ENCODE results near the gene PITPNC1. TPM values are rescaled to one million over a fixed set of nuclear protein-coding genes. Genes with fewer than 3 reads are reported as not detected.

PITPNC1 gene
- polyA plus RNA-seq, 1 experiment, result 9.1 TPM

DNA sequence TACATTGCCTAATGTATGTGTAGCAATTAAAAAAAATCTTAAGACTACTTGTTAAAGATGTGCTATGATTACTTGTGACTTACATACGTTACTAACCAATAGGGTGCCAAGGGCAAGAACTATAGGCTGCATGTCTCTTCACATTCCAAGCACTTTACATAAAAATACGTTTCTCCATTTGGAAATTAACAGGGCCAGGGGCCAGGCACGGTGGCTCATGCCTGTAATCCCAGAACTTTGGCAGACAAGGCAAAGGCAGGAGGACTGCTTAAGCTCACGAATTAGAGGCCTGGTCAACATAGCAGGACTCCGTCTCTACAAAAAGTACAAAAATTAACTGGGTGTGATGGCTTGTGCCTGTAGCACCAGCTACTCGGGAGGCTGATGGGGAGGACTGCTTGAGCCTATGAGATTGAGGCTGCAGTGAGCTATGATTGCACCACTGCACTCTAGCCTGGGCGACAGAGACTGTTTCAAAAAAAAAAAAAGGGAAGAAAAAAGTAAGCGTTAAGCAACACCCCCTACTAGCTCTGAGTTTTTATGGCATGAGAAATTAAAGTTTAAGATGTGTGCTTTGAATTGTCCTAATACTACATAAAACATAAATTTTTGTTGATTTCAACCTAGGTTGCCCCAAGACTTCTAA lies 23.0 kb upstream of the PITPNC1 start:
- Histone ChIP-seq H3K9me3 (ENCODE audit: control insufficient read depth, insufficient read depth, low read length) (no peaks in the 10 kb centered on the region), H3K27ac (ENCODE audit: low read depth, low read length) (no peak overlapping the region), H3K4me3 (ENCODE audit: low read depth, low read length) (no peak overlapping the region), H3K27me3 (ENCODE audit: control insufficient read depth, insufficient read depth, low read length) (no peaks in the 10 kb centered on the region)
- CTCF ChIA-PET, result no interaction called here
- TF ChIP-seq, protein P1, sequence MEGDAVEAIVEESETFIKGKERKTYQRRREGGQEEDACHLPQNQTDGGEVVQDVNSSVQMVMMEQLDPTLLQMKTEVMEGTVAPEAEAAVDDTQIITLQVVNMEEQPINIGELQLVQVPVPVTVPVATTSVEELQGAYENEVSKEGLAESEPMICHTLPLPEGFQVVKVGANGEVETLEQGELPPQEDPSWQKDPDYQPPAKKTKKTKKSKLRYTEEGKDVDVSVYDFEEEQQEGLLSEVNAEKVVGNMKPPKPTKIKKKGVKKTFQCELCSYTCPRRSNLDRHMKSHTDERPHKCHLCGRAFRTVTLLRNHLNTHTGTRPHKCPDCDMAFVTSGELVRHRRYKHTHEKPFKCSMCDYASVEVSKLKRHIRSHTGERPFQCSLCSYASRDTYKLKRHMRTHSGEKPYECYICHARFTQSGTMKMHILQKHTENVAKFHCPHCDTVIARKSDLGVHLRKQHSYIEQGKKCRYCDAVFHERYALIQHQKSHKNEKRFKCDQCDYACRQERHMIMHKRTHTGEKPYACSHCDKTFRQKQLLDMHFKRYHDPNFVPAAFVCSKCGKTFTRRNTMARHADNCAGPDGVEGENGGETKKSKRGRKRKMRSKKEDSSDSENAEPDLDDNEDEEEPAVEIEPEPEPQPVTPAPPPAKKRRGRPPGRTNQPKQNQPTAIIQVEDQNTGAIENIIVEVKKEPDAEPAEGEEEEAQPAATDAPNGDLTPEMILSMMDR (IDR thresholded peaks at IDR 0.05; ENCODE audit: low read depth, low read length), result no peak
- POLR2A ChIA-PET, result no interaction called here
- DNase-seq (ENCODE audit: low read depth, low spot score), result no peak

DNA sequence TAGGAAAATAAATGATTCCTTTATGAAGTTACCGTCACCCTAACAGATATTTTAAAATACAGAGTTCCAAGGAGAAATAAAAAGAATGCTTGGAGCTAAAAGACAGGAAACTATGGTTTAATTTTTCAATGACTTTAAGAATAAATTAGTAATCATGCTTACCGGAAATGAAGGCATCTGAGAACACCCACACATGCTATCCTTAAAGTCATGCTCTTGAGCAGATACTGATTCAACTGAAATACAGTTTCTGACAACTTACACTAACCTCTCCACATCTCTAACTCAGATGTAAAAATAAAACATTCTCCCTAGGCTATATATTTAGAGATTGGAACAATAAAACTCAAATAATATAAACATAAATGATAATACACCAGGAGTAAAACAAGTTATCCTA lies 18.5 kb upstream of the PITPNC1 start:
- DNase-seq (ENCODE audit: low read depth, low spot score), result no peak
- CTCF ChIA-PET, result interaction anchor here (0.6 to 0.7 kb wide), 2 partner anchors 270 to 600 kb away, joined by 6 to 12 read pairs; no protein-coding TSS in a partner anchor
- Histone ChIP-seq H3K9me3 (ENCODE audit: control insufficient read depth, insufficient read depth, low read length) (no peaks in the 10 kb centered on the region), H3K27me3 (ENCODE audit: control insufficient read depth, insufficient read depth, low read length) (no peaks in the 10 kb centered on the region), H3K27ac (ENCODE audit: low read depth, low read length) (no peak overlapping the region), H3K4me3 (ENCODE audit: low read depth, low read length) (no peak overlapping the region)
- POLR2A ChIA-PET, result no interaction called here
- TF ChIP-seq, protein P1 (IDR thresholded peaks at IDR 0.05; ENCODE audit: low read depth, low read length), result no peak

DNA sequence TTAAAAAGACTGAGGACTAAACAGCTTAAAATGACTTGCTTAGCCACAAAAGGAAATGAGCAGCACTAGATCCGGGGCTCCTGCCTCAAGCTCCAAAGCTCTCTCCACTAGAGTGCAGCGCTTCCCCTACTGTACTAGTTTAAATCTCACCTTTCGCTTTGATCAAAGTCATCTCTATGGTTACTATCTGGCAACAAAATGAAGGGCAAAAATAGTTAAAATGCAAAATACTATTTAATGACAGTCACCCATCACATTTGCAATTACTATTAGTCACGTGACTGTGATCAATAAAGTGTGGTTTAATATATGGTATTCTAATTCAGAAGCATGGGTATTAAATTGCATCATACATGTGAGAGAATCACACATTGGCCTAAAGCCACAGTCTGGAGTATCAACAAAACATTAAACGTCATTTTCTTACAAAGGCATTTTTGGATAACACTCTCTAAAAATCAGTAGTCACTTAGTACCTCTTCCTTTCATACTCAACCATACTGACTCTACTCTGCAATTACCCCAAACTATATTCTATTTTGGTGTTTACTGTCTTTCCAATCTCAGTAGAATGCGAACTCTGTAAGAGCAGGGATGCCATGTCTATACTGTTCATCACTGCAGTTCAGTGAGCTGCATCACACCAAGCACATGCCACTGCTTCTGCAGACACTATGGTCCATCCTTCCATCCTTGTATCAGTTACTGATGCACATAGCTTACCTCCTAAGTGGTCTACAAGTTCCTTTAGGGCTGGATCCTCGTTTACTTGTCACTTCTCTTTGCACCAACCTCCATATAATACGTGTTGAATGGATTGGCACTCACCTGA lies 16.9 kb upstream of the PITPNC1 start:
- TF ChIP-seq, protein P1 (IDR thresholded peaks at IDR 0.05; ENCODE audit: low read depth, low read length), result peak; percentile 54
- Histone ChIP-seq H3K9me3 (ENCODE audit: control insufficient read depth, insufficient read depth, low read length) (no peaks in the 10 kb centered on the region), H3K27ac (ENCODE audit: low read depth, low read length) (no peak overlapping the region), H3K4me3 (ENCODE audit: low read depth, low read length) (no peak overlapping the region), H3K27me3 (ENCODE audit: control insufficient read depth, insufficient read depth, low read length) (no peaks in the 10 kb centered on the region)
- POLR2A ChIA-PET, result interaction anchor here (0.9 kb wide), 1 partner anchor 420 kb away, joined by 9 read pairs; no protein-coding TSS in a partner anchor
- no peak for DNase-seq (ENCODE audit: low read depth, low spot score)
- CTCF ChIA-PET, result interaction anchor here (1.0 kb wide), 2 partner anchors 14 to 16 kb away, joined by 3 to 4 read pairs; no protein-coding TSS in a partner anchor

DNA sequence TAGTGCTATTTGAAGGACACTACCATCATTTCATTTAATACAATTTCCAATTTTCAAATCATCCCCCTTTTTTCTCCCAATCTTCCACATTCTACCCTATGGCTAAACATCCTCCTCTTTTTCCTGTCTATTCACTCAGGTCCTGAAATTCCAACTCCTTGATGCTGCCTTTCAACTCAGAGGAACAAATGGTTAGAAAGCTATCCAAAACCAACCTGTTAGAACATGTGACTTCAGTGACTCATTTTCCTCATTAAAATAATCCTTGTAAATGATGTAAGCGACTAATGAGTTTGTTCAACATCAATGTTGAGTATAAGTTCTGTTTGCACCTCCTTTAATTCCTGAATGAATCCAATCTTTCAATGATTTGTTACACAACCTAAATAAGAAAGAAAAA lies 16.2 kb upstream of the PITPNC1 start:
- POLR2A ChIA-PET, result interaction anchor here (0.7 kb wide), 1 partner anchor 235 kb away, joined by 3 read pairs; no protein-coding TSS in a partner anchor
- Histone ChIP-seq H3K4me3 (ENCODE audit: low read depth, low read length) (no peak overlapping the region), H3K27ac (ENCODE audit: low read depth, low read length) (no peak overlapping the region), H3K9me3 (ENCODE audit: control insufficient read depth, insufficient read depth, low read length) (no peaks in the 10 kb centered on the region; the same call in 1 of the 2 replicates), H3K27me3 (ENCODE audit: control insufficient read depth, insufficient read depth, low read length) (no peaks in the 10 kb centered on the region)
- CTCF ChIA-PET, result interaction anchor here (1.0 to 1.3 kb wide), 3 partner anchors 13 to 357 kb away, joined by 3 to 6 read pairs (median 5); partner anchors contain the start of gene NOL11
- no peak for DNase-seq (ENCODE audit: low read depth, low spot score)
- TF ChIP-seq, protein P1 (IDR thresholded peaks at IDR 0.05; ENCODE audit: low read depth, low read length), result no peak
